ENCODE data around the gene SEC63.

SEC63 gene

GRCh38 chr6:107853230-107853629 is 104.8 kb downstream of the SEC63 start:
- no peaks in the 10 kb centered on the region for H3K4me1 ChIP-seq (ENCODE audit: control insufficient read depth, low read depth, low read length)
- H2AK5ac ChIP-seq (ENCODE audit: low read length): no peak overlapping the region
- H3K36me3 ChIP-seq (ENCODE audit: control insufficient read depth, insufficient read depth, low read length): no peaks in the 10 kb centered on the region
- no peaks in the 10 kb centered on the region for H3K79me2 ChIP-seq (ENCODE audit: control insufficient read depth, insufficient read depth, low read length)
- H3K56ac ChIP-seq (ENCODE audit: low read length): no peak overlapping the region
- no peak overlapping the region for H2BK15ac ChIP-seq (replicated peaks; ENCODE audit: low read depth)
- no peak overlapping the region for H3K9ac ChIP-seq (ENCODE audit: low read length)
- no peak overlapping the region for H3K18ac ChIP-seq (ENCODE audit: low read length)
- H3K23ac ChIP-seq (ENCODE audit: low read length): no peak overlapping the region
- no peak overlapping the region for H3K27ac ChIP-seq (ENCODE audit: low read depth, low read length)
- H2BK120ac ChIP-seq (ENCODE audit: low read depth, low read length): no peak overlapping the region
- H4K8ac ChIP-seq (ENCODE audit: low read depth, low read length): no peak overlapping the region
- no peak overlapping the region for H3K4me3 ChIP-seq (ENCODE audit: low read length)
- DNase-seq: no peak
- H3K4ac ChIP-seq (ENCODE audit: low read depth, low read length): no peak overlapping the region
- no peak overlapping the region for H3K4me2 ChIP-seq (ENCODE audit: low read length)
- no peak overlapping the region for H4K5ac ChIP-seq (ENCODE audit: low read length)
- no peaks in the 10 kb centered on the region for H3K79me1 ChIP-seq (ENCODE audit: low read length)
- no peak overlapping the region for H2BK5ac ChIP-seq (ENCODE audit: low read length)
- no peaks in the 10 kb centered on the region for H3K27me3 ChIP-seq (ENCODE audit: insufficient read depth, low read length, poor library complexity)
- WGBS (ENCODE audit: extremely low coverage, insufficient coverage, low lambda C conversion rate): no CpG with 5 or more reads among the region's 3 CpGs

GRCh38 chr6:107849325-107849724 is 108.7 kb downstream of the SEC63 start:
- Histone ChIP-seq H3K79me2 (ENCODE audit: control insufficient read depth, insufficient read depth, low read length) (no peaks in the 10 kb centered on the region), H2BK5ac (ENCODE audit: low read length) (no peak overlapping the region), H4K8ac (ENCODE audit: low read depth, low read length) (no peak overlapping the region), H3K4me3 (ENCODE audit: low read length) (no peak overlapping the region), H3K18ac (ENCODE audit: low read length) (no peak overlapping the region), H2BK120ac (ENCODE audit: low read depth, low read length) (no peak overlapping the region), H2BK15ac (replicated peaks; ENCODE audit: low read depth) (no peak overlapping the region), H3K27me3 (ENCODE audit: insufficient read depth, low read length, poor library complexity) (no peaks in the 10 kb centered on the region), H3K36me3 (ENCODE audit: control insufficient read depth, insufficient read depth, low read length) (no peaks in the 10 kb centered on the region), H3K79me1 (ENCODE audit: low read length) (no peaks in the 10 kb centered on the region), H3K27ac (ENCODE audit: low read depth, low read length) (no peak overlapping the region), H3K4me1 (ENCODE audit: control insufficient read depth, low read depth, low read length) (no peaks in the 10 kb centered on the region), H2AK5ac (ENCODE audit: low read length) (no peak overlapping the region), H4K5ac (ENCODE audit: low read length) (no peak overlapping the region), H3K56ac (ENCODE audit: low read length) (no peak overlapping the region), H3K9ac (ENCODE audit: low read length) (no peak overlapping the region), H3K4me2 (ENCODE audit: low read length) (no peak overlapping the region), H3K23ac (ENCODE audit: low read length) (no peak overlapping the region), H3K4ac (ENCODE audit: low read depth, low read length) (no peak overlapping the region)
- no peak for DNase-seq
- WGBS (ENCODE audit: extremely low coverage, insufficient coverage, low lambda C conversion rate): no CpG with 5 or more reads among the region's 6 CpGs

GRCh38 chr6:107847844-107848802 is 109.9 kb downstream of the SEC63 start:
- H3K4me1 ChIP-seq (ENCODE audit: control insufficient read depth, low read depth, low read length): no peaks in the 10 kb centered on the region
- no peaks in the 10 kb centered on the region for H3K36me3 ChIP-seq (ENCODE audit: control insufficient read depth, insufficient read depth, low read length)
- no peaks in the 10 kb centered on the region for H3K79me1 ChIP-seq (ENCODE audit: low read length)
- no peaks in the 10 kb centered on the region for H3K27me3 ChIP-seq (ENCODE audit: insufficient read depth, low read length, poor library complexity)
- no peak overlapping the region for H2BK5ac ChIP-seq (ENCODE audit: low read length)
- no CpG with 5 or more reads among the region's 52 CpGs for WGBS (ENCODE audit: extremely low coverage, insufficient coverage, low lambda C conversion rate)
- peak overlapping the region; percentile 67 for H4K8ac ChIP-seq (ENCODE audit: low read depth, low read length)
- peak overlapping the region; percentile 68 for H3K4me3 ChIP-seq (ENCODE audit: low read length)
- no peak overlapping the region for H4K5ac ChIP-seq (ENCODE audit: low read length)
- H3K56ac ChIP-seq (ENCODE audit: low read length): peak overlapping the region; percentile 90
- no peak overlapping the region for H2BK120ac ChIP-seq (ENCODE audit: low read depth, low read length)
- peak; percentile 87 for DNase-seq
- H3K79me2 ChIP-seq (ENCODE audit: control insufficient read depth, insufficient read depth, low read length): no peaks in the 10 kb centered on the region
- H3K23ac ChIP-seq (ENCODE audit: low read length): no peak overlapping the region
- H2BK15ac ChIP-seq (replicated peaks; ENCODE audit: low read depth): no peak overlapping the region
- H3K4me2 ChIP-seq (ENCODE audit: low read length): peak overlapping the region; percentile 96
- H2AK5ac ChIP-seq (ENCODE audit: low read length): no peak overlapping the region
- peak overlapping the region; percentile 47 for H3K18ac ChIP-seq (ENCODE audit: low read length)
- H3K9ac ChIP-seq (ENCODE audit: low read length): peak overlapping the region; percentile 75
- H3K4ac ChIP-seq (ENCODE audit: low read depth, low read length): no peak overlapping the region
- H3K27ac ChIP-seq (ENCODE audit: low read depth, low read length): no peak overlapping the region

GRCh38 chr6:107846262-107846795 is 111.7 kb downstream of the SEC63 start:
- H3K79me1 ChIP-seq (ENCODE audit: low read length): no peaks in the 10 kb centered on the region
- no peak overlapping the region for H4K5ac ChIP-seq (ENCODE audit: low read length)
- H4K8ac ChIP-seq (ENCODE audit: low read depth, low read length): no peak overlapping the region
- H3K23ac ChIP-seq (ENCODE audit: low read length): no peak overlapping the region
- H3K36me3 ChIP-seq (ENCODE audit: control insufficient read depth, insufficient read depth, low read length): no peaks in the 10 kb centered on the region
- H3K56ac ChIP-seq (ENCODE audit: low read length): no peak overlapping the region
- no peaks in the 10 kb centered on the region for H3K79me2 ChIP-seq (ENCODE audit: control insufficient read depth, insufficient read depth, low read length)
- no peak for DNase-seq
- no peak overlapping the region for H2AK5ac ChIP-seq (ENCODE audit: low read length)
- no peak overlapping the region for H3K4me2 ChIP-seq (ENCODE audit: low read length)
- H3K9ac ChIP-seq (ENCODE audit: low read length): no peak overlapping the region
- WGBS (ENCODE audit: extremely low coverage, insufficient coverage, low lambda C conversion rate): no CpG with 5 or more reads among the region's 4 CpGs
- no peak overlapping the region for H3K4me3 ChIP-seq (ENCODE audit: low read length)
- H3K4ac ChIP-seq (ENCODE audit: low read depth, low read length): no peak overlapping the region
- no peaks in the 10 kb centered on the region for H3K27me3 ChIP-seq (ENCODE audit: insufficient read depth, low read length, poor library complexity)
- no peak overlapping the region for H3K27ac ChIP-seq (ENCODE audit: low read depth, low read length)
- H2BK120ac ChIP-seq (ENCODE audit: low read depth, low read length): no peak overlapping the region
- H2BK5ac ChIP-seq (ENCODE audit: low read length): no peak overlapping the region
- no peak overlapping the region for H3K18ac ChIP-seq (ENCODE audit: low read length)
- H3K4me1 ChIP-seq (ENCODE audit: control insufficient read depth, low read depth, low read length): no peaks in the 10 kb centered on the region
- no peak overlapping the region for H2BK15ac ChIP-seq (replicated peaks; ENCODE audit: low read depth)

GRCh38 chr6:107845777-107846176 is 112.2 kb downstream of the SEC63 start:
- no peak overlapping the region for H3K4ac ChIP-seq (ENCODE audit: low read depth, low read length)

More at GRCh38 chr6:107845777-107846176, 112.2 kb downstream of the SEC63 start:
- Histone ChIP-seq H2BK15ac (replicated peaks; ENCODE audit: low read depth) (no peak overlapping the region), H4K8ac (ENCODE audit: low read depth, low read length) (no peak overlapping the region), H3K56ac (ENCODE audit: low read length) (no peak overlapping the region), H3K4me1 (ENCODE audit: control insufficient read depth, low read depth, low read length) (no peaks in the 10 kb centered on the region), H3K27me3 (ENCODE audit: insufficient read depth, low read length, poor library complexity) (no peaks in the 10 kb centered on the region), H3K23ac (ENCODE audit: low read length) (no peak overlapping the region), H3K79me2 (ENCODE audit: control insufficient read depth, insufficient read depth, low read length) (no peaks in the 10 kb centered on the region), H3K36me3 (ENCODE audit: control insufficient read depth, insufficient read depth, low read length) (no peaks in the 10 kb centered on the region), H4K5ac (ENCODE audit: low read length) (no peak overlapping the region), H3K4me3 (ENCODE audit: low read length) (no peak overlapping the region), H2BK5ac (ENCODE audit: low read length) (no peak overlapping the region), H2AK5ac (ENCODE audit: low read length) (no peak overlapping the region), H3K18ac (ENCODE audit: low read length) (no peak overlapping the region), H3K9ac (ENCODE audit: low read length) (no peak overlapping the region), H2BK120ac (ENCODE audit: low read depth, low read length) (no peak overlapping the region), H3K27ac (ENCODE audit: low read depth, low read length) (no peak overlapping the region), H3K4me2 (ENCODE audit: low read length) (no peak overlapping the region), H3K79me1 (ENCODE audit: low read length) (no peaks in the 10 kb centered on the region)
- DNase-seq: no peak
- WGBS (ENCODE audit: extremely low coverage, insufficient coverage, low lambda C conversion rate): no CpG with 5 or more reads among the region's 7 CpGs

All from mesendoderm (in vitro differentiated cells).